Activated naive CD8-positive, alpha-beta T cell treated with anti-CD3 and anti-CD28 coated beads, Interleukin-2, amount 10 ng/mL, durations not matched to agents 7 days and 5 days (primary cell): Measurements from ENCODE around the gene PRXL2C. TPM values are rescaled to one million over a fixed set of nuclear protein-coding genes. Genes with fewer than 3 reads are reported as not detected.

Experiments
- total RNA-seq, 2 experiments: library from RNA; stranded (reverse); gene quantifications; one replicate each; pipeline ENCODE4 v1.2.3, GENCODE V29; 2021

PRXL2C gene
- total RNA-seq, 2 experiments from 2014 or later: 5.3 to 6.2 TPM

Other genes starting within 250 kb of the PRXL2C start
- 10 to 100 TPM; 26.0 to 27.3 TPM for gene ZNF367, start 236.9 kb downstream of the PRXL2C start, total RNA-seq
- 10 to 100 TPM; 11.4 to 11.8 TPM for gene HABP4, start 205.1 kb downstream of the PRXL2C start, total RNA-seq
- gene CDC14B, start 35.5 kb downstream of the PRXL2C start, total RNA-seq: 1 to 10 TPM; 4.9 to 6.4 TPM
- gene ZNF510, start 122.8 kb upstream of the PRXL2C start, total RNA-seq: 10 to 100 TPM; 18.3 to 19.1 TPM
- gene ZNF782, start 199.2 kb upstream of the PRXL2C start, total RNA-seq: 1 to 10 TPM; 5.4 to 6.2 TPM